T-helper 1 cell treated with Interleukin-12 subunit alpha and Interleukin-12 subunit beta and Interleukin-4 antibody, amounts not matched to agents 30 μg/mL and 1 μg/mL, for 36 hours (primary cell): ENCODE results near the gene UBQLNL.

Source experiments
- H3K27ac Mint-ChIP-seq: one replicate; pipeline ENCODE4 v1.8.0; 2021; ENCODE audit warnings: mild to moderate bottlenecking, mixed read lengths
- H3K27me3 Mint-ChIP-seq: one replicate; pipeline ENCODE4 v1.8.0; 2021; ENCODE audit warnings: low read depth, mixed read lengths
- H3K36me3 Mint-ChIP-seq: one replicate; pipeline ENCODE4 v1.8.0; 2021; ENCODE audit warnings: low read depth, mixed read lengths
- H3K4me1 Mint-ChIP-seq: one replicate; pipeline ENCODE4 v1.8.0; 2021; ENCODE audit warnings: low read depth, mixed read lengths
- H3K4me3 Mint-ChIP-seq: one replicate; pipeline ENCODE4 v1.8.0; 2021; ENCODE audit warnings: mild to moderate bottlenecking, moderate library complexity, mixed read lengths
- H3K9me3 Mint-ChIP-seq: one replicate; pipeline ENCODE4 v1.8.0; 2021; ENCODE audit warnings: mixed read lengths

The UBQLNL gene, protein sequence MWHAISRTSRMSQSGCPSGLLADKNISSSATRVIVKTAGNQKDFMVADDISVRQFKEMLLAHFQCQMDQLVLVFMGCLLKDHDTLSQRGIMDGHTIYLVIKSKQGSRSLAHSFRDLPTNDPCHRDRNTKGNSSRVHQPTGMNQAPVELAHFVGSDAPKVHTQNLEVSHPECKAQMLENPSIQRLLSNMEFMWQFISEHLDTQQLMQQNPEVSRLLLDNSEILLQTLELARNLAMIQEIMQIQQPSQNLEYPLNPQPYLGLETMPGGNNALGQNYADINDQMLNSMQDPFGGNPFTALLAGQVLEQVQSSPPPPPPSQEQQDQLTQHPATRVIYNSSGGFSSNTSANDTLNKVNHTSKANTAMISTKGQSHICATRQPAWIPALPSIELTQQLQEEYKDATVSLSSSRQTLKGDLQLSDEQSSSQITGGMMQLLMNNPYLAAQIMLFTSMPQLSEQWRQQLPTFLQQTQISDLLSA

DNA sequence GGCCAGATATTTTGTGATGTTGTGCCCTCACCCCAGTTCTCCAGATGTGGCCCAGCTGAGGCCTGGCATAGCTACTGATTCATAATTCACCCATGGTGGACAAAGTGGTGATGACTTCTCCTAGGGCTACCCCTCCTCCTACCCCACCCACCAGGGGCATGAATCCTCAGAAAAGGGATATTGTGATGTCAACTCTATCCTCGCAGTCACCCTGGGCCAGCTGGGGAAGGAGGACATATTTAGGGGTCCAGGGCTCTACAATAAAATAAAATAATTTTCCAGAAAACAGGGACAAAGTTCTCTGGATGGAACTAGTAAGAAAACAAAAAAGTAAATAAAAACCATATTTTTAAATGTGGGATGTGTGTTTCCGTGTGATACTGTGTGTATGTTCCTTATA lies at the start of gene UBQLNL:
TSS of gene UBQLNL (minus strand) at position 101 of the 400 bp plus-strand sequence. CDS start 258 bp downstream, outside the sequence.
- H3K4me3 Mint-ChIP-seq, result no peak within 1 kb of the TSS
- no peaks in the 10 kb centered on the region for H3K36me3 Mint-ChIP-seq
- no peaks in the 10 kb centered on the region for H3K4me1 Mint-ChIP-seq
- no peaks in the 10 kb centered on the region for H3K9me3 Mint-ChIP-seq
- H3K27me3 Mint-ChIP-seq, result peaks cover 4% of the 10 kb centered on the region
- H3K27ac Mint-ChIP-seq, result no peak within 1 kb of the TSS

DNA sequence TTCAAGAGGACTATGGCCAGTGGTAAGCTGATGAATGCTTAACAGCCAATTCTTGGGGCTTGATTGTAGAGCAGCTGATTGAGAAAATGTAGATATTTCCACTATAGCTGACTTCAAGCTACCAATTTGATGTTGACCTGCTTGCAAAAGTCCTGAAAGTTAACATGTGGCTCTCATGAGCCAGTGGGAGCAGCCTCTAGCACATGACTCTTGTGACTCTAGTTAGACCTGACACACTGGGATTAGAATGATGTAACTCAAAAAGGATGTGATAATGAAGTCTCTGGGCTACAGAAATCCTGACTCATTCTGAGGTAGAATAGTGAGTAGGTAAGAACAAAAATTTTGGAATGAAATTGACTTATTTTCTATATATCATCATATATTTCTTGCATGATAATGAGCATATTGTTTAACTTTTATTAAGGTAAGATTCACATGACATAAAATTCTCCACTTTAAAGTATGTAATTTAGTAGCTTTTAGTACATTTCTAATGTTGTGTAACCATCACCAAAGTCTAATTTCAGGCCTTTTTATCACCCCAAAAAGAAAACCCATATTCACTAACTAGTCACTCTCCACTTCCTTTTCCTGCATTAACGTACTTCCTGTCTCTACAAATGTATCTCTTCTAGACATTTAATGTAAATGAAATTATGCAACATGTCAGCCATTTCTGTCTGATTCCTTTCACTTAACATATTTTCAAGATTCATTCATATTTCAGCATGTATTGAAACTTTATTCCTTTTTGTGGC lies 47.9 kb upstream of the UBQLNL start:
- H3K27ac Mint-ChIP-seq, result no peak overlapping the region
- H3K4me1 Mint-ChIP-seq, result peaks cover 3% of the 10 kb centered on the region
- H3K4me3 Mint-ChIP-seq, result no peak overlapping the region
- H3K9me3 Mint-ChIP-seq, result peaks cover 16% of the 10 kb centered on the region
- no peaks in the 10 kb centered on the region for H3K36me3 Mint-ChIP-seq
- peaks cover 10% of the 10 kb centered on the region for H3K27me3 Mint-ChIP-seq

DNA sequence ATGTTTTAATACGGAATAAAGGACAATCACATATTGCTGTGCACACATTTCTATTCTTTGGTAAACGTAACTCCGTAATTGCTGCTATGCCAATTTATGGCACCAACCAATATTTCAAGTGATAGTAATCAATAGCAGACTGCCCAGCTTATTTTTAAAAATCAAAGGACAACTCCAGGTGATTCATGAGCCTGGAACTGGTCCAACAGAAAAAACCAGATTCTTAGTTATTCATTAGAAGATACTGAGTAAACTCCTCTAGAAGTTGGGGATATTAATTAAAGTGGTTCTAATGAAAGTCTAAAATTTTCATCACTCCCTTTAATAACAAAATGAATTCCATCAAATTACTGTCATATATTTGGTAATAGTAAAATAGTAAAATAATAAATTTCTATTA lies 41.3 kb upstream of the UBQLNL start:
- Mint-ChIP-seq H3K27ac (no peak overlapping the region), H3K36me3 (no peaks in the 10 kb centered on the region), H3K4me1 (no peaks in the 10 kb centered on the region), H3K27me3 (peaks cover 12% of the 10 kb centered on the region), H3K9me3 (no peaks in the 10 kb centered on the region), H3K4me3 (no peak overlapping the region)

DNA sequence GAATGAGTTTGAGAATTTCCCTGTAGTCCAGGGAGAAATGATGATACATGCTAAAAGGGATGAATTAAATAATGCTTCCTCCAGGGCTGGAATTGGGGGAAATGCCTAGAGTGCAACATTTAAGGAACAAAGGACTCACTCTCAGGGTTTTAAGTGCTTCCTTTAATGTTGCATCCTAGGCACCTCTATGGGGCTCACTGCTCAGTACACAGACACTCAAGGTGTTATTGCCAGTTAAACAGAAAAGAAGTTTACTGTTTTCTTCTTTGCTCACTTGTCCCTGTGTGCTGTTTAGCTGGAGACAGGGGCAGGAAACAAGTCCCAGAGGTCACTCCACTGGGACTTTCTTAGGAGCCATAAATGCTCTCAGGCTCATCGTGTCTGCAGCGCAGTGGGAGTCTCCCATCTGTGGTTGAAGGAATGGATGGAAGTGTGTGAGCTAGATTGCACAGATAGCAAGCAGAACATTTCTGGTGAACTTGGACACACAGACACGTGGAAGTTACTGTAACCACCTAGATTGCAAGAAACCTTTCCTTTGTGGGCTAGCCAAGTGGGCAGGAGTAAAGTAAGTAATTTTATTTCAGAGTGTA lies 40.2 kb upstream of the UBQLNL start:
- H3K27me3 Mint-ChIP-seq, result peaks cover 15% of the 10 kb centered on the region
- no peaks in the 10 kb centered on the region for H3K36me3 Mint-ChIP-seq
- no peaks in the 10 kb centered on the region for H3K4me1 Mint-ChIP-seq

DNA sequence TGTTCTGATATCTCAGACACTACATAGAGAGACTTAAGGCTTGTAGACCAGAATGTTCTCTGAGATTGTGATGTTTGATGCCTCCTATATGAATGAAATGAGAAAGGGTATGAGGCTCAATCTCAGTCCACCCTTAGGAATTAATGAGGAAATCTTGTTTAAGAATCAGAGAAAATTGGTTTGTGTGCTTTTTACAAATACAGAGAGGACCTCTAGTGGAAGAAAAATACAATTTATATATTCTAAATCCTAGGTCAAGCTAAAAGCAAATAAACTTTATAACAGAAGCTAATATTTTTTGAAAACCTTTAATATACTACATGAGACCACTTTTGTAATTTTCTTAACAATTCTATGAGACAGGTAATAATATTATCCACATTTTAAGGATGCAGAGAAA lies 36.8 kb upstream of the UBQLNL start:
- H3K9me3 Mint-ChIP-seq, result no peaks in the 10 kb centered on the region
- H3K4me3 Mint-ChIP-seq, result no peak overlapping the region
- H3K27me3 Mint-ChIP-seq, result peaks cover 18% of the 10 kb centered on the region

More for the DNA sequence above, 40.2 kb upstream of the UBQLNL start:
- no peak overlapping the region for H3K27ac Mint-ChIP-seq
- no peak overlapping the region for H3K4me3 Mint-ChIP-seq
- no peaks in the 10 kb centered on the region for H3K9me3 Mint-ChIP-seq

DNA sequence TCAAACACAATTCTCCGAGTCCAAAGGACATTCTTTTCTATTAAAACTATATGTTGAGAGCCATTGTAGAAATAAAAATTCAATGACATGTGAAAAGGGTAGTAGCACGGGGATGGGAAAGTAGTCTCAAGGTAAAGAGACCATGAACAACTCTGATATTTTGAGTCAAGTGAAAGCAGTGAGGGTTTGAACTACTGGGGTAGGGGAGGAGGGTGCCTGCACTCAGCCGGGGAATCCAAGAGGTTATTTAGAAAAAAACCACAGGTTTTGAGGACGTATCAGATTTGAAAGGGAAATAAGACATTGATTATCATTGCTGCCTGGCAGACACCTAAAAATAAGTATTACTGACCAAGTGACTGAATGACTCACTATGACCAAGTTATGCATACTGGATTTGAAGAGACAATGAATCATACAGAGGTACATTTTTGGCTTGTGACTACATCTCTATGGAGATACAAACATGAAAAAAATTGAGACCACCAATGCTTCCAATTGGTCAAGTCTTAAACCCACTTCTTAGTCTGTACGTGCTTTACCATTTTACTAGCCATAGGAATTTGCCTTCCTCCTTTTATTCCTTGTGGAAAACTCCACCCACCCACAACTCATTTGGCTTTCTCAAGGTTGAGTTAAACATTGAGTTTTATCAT lies 34.1 kb upstream of the UBQLNL start:
- no peaks in the 10 kb centered on the region for H3K9me3 Mint-ChIP-seq
- H3K4me3 Mint-ChIP-seq, result no peak overlapping the region
- H3K27me3 Mint-ChIP-seq, result peaks cover 13% of the 10 kb centered on the region
- no peaks in the 10 kb centered on the region for H3K36me3 Mint-ChIP-seq
- H3K27ac Mint-ChIP-seq, result no peak overlapping the region
- H3K4me1 Mint-ChIP-seq, result no peaks in the 10 kb centered on the region

More for the DNA sequence above, 36.8 kb upstream of the UBQLNL start:
- Mint-ChIP-seq H3K4me1 (no peaks in the 10 kb centered on the region), H3K36me3 (no peaks in the 10 kb centered on the region), H3K27ac (no peak overlapping the region)

DNA sequence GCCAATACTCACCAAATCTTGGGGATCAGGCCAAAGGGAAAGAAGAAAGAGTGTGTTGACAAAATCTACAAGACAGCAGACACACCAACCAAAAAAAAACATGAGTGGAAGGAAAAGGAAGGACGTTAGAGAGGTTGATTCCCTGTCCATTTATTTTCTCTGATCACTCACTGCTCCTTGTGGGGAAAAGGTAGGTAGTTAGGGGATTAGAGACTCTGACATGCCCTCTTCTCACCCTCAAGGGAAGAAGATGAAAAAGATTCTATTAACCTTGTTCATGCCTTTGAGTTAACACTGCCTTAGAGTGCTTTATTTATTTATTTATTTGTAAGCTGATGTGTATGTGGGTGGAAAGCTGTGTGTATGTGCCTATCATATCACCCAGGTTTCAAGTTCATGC lies 31.9 kb upstream of the UBQLNL start, which contains the start of gene OR52H1:
TSS of gene OR52H1 (minus strand) at position 101 of the 400 bp plus-strand sequence. CDS start 3,035 bp downstream, outside the sequence.
- Mint-ChIP-seq H3K27ac (no peak within 1 kb of the TSS), H3K9me3 (no peaks in the 10 kb centered on the region), H3K4me3 (no peak within 1 kb of the TSS), H3K4me1 (no peaks in the 10 kb centered on the region), H3K27me3 (peaks cover 5% of the 10 kb centered on the region), H3K36me3 (no peaks in the 10 kb centered on the region)

DNA sequence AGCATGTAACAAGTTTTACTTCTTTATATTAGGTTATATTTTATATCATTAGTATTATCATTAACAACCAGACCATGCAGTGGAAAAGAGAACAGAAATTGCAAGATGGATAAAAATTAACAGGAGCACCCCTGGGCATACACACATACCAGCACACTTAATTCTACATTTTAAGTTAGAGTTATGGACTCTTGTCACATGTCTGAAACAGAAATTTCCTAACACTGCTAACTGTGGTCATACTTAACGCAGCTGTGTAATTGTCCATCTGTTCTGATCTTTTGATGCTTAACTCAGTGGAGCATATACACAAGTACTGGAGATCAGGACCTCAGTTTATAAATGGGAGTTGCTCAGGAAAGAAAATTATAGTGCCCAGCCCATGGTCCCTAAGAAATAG lies 31.5 kb upstream of the UBQLNL start:
- H3K36me3 Mint-ChIP-seq, result no peaks in the 10 kb centered on the region
- H3K9me3 Mint-ChIP-seq, result no peaks in the 10 kb centered on the region
- no peaks in the 10 kb centered on the region for H3K4me1 Mint-ChIP-seq

DNA sequence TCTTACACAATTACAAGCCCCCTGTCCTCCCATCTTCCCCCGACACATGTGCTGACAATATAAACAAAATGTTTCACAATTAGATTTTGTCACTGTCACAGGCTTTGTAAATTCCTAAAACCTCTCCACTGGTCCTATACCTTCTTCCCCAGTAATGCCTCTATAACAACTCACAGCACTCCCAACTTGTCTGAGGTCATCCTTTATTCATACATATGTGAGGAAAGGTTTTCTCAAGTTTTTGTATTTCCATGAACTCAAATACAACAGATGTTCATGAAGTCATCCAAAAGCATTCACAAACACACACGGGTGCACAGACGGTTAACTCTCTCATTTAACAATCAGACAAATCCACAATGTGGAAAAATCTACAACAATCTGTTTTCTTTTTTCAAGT lies 30.0 kb upstream of the UBQLNL start:
- Mint-ChIP-seq H3K4me3 (no peak overlapping the region), H3K9me3 (no peaks in the 10 kb centered on the region), H3K36me3 (no peaks in the 10 kb centered on the region), H3K4me1 (no peaks in the 10 kb centered on the region), H3K27ac (no peak overlapping the region), H3K27me3 (peaks cover under 1% of the 10 kb centered on the region)

More for the DNA sequence above, 31.5 kb upstream of the UBQLNL start:
- Mint-ChIP-seq H3K27ac (no peak overlapping the region), H3K4me3 (no peak overlapping the region), H3K27me3 (peaks cover 5% of the 10 kb centered on the region)

DNA sequence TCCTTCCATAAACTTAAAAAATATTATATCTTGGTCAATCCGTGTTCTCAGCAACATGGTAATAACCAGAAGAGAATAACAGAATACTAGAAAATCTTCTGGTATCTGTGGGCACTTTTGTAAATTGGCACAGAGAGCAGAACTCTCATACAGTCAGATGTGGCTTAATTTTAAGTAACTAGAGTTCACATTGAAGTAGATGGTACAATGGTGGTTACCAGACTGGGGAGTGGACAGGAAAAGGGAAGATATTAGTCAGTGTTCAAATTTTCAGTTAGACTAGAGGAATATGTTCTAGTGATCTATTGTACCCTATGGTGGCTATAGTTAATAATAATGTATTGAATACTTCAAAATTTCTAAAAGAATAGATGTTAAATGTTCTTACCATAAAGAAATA lies 24.9 kb upstream of the UBQLNL start:
- Mint-ChIP-seq H3K4me3 (no peak overlapping the region), H3K27me3 (peaks cover 4% of the 10 kb centered on the region), H3K9me3 (no peaks in the 10 kb centered on the region), H3K27ac (no peak overlapping the region), H3K36me3 (no peaks in the 10 kb centered on the region), H3K4me1 (no peaks in the 10 kb centered on the region)

DNA sequence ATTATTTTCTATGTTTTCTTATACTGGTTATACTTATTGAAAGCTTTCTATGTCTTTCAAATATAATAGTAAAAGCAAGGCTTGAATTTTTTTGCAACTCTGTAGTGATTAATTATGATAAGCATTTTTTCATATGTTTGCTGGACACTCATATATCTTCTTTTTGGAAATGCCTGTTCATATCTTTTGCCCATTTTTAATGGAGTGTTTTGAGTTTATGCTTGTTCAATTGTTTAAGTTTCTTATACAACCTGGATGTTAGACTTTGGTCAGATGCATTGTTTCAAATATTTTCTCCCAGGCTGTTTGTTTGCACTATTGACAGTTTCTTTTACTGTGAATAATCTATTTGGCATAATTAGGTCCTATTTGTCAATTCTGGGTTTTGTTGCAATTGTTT lies 20.0 kb upstream of the UBQLNL start:
- Mint-ChIP-seq H3K9me3 (no peaks in the 10 kb centered on the region), H3K4me3 (no peak overlapping the region), H3K27me3 (peaks cover 4% of the 10 kb centered on the region), H3K4me1 (no peaks in the 10 kb centered on the region), H3K36me3 (no peaks in the 10 kb centered on the region), H3K27ac (no peak overlapping the region)

DNA sequence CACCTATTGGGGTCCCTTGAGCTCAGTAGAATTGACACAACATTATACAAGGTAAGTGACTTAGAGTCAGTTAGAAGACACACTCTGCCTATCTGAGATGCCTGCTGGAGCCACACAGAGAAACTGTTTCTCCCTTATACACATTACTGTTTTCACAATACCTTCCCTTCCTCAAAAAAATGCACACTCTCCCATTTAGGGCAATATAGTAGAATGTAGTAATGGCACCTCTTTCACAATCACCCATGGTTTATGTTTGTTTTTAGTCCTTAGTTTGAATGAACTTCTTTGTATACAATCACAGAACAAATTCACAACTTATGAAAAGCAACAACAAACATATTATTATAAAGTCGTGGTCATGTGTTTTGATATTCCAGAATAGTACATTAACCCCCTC lies 17.5 kb upstream of the UBQLNL start:
- H3K27ac Mint-ChIP-seq, result no peak overlapping the region
- H3K4me1 Mint-ChIP-seq, result no peaks in the 10 kb centered on the region
- no peak overlapping the region for H3K4me3 Mint-ChIP-seq
- no peaks in the 10 kb centered on the region for H3K27me3 Mint-ChIP-seq
- no peaks in the 10 kb centered on the region for H3K36me3 Mint-ChIP-seq
- no peaks in the 10 kb centered on the region for H3K9me3 Mint-ChIP-seq

DNA sequence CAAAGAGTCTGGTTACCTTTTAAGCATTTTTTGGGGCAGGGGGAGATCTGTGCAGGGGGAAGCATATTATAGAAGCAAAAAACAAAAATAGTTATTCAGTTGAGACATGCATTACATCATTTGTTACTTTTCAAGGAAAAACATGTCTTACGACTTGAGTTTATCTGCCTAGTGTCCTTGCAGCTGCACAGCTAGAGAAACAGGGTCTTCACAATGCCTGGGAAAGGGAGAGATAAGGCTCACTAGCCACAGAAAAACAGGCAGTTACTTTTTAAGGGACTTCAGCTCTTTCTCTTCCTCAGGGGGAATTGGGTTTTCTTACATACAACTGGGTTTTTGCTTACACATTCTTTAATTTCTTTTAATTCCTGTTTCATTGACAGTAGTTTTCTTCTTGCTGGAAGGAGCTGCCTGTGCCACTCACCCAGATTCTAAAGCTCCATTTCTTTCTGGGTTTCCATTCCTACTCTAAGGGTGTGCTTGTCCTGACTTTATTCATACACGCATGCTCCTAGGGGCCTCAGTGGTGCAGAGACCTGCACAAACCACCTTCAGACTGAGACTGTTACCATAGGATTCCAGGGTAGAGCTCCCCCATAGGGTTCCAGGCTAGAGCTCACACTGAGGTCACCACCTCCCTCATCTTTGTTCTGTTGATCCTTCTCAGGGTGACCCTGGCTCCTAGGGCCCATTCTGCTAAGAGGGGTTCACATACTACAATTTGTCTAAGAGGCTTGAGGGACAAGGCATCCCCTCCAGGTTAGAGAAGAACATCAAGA lies 14.7 kb upstream of the UBQLNL start:
- H3K4me1 Mint-ChIP-seq, result no peaks in the 10 kb centered on the region
- no peak overlapping the region for H3K27ac Mint-ChIP-seq
- H3K9me3 Mint-ChIP-seq, result no peaks in the 10 kb centered on the region
- no peaks in the 10 kb centered on the region for H3K36me3 Mint-ChIP-seq
- no peak overlapping the region for H3K4me3 Mint-ChIP-seq
- H3K27me3 Mint-ChIP-seq, result no peaks in the 10 kb centered on the region

DNA sequence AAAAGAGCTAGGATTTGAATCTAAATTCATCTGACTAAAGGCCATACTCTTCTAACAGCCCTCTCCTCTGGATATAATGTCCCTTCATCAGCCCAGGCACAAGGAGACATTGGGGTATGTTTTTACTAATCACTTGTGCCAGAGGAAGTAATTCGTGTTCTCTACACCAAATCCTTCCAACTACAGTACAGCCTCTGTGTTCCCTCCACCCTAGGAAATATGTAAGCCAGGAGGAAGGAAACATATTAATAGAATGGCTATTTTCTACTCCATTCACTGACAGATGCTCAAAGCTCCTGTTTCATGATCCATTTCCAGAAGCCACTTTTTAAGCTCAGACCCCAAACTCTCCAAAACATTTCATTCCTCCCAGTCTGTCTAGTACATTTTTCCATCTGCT lies 12.0 kb upstream of the UBQLNL start:
- Mint-ChIP-seq H3K27me3 (no peaks in the 10 kb centered on the region), H3K4me1 (no peaks in the 10 kb centered on the region), H3K36me3 (no peaks in the 10 kb centered on the region), H3K9me3 (no peaks in the 10 kb centered on the region), H3K27ac (no peak overlapping the region), H3K4me3 (no peak overlapping the region)
